Mesodermal cell (in vitro differentiated cells): Measurements from ENCODE around the gene RSL1D1.

Source experiments
- H3K27ac ChIP-seq: 2 replicates; pipeline ENCODE4 v1.7.0; 2013; ENCODE audit warnings: mild to moderate bottlenecking, low read depth, low read length, moderate library complexity; ENCODE audit not compliant: severe bottlenecking
- H3K36me3 ChIP-seq: 2 replicates; pipeline ENCODE4 v1.7.1; 2013; ENCODE audit warnings: mild to moderate bottlenecking, low read length, moderate library complexity; ENCODE audit not compliant: control insufficient read depth, insufficient read depth
- H3K4me1 ChIP-seq: one replicate; pipeline ENCODE4 v1.7.1; 2013; ENCODE audit warnings: mild to moderate bottlenecking, low read length; ENCODE audit not compliant: insufficient read depth, control insufficient read depth, poor library complexity, severe bottlenecking
- H3K4me3 ChIP-seq: 2 replicates; pipeline ENCODE4 v1.7.0; 2013; ENCODE audit warnings: low read length, control low read depth, mild to moderate bottlenecking; ENCODE audit not compliant: insufficient read depth, poor library complexity, severe bottlenecking; ENCODE audit errors: extremely low read depth
- H3K9me3 ChIP-seq: 2 replicates; pipeline ENCODE4 v1.7.1; 2013; ENCODE audit warnings: mild to moderate bottlenecking, low read length, moderate library complexity; ENCODE audit not compliant: control insufficient read depth
- WGBS, 2 experiments: methylation state at CpG; one replicate each; pipeline ENCODE4 v1.1.5; 2013; ENCODE audit warnings: missing lambda C conversion rate in 2 of 2; ENCODE audit not compliant: insufficient coverage in 2 of 2; 5-methylcytosine and 5-hydroxymethylcytosine counted together

Gene RSL1D1

DNA sequence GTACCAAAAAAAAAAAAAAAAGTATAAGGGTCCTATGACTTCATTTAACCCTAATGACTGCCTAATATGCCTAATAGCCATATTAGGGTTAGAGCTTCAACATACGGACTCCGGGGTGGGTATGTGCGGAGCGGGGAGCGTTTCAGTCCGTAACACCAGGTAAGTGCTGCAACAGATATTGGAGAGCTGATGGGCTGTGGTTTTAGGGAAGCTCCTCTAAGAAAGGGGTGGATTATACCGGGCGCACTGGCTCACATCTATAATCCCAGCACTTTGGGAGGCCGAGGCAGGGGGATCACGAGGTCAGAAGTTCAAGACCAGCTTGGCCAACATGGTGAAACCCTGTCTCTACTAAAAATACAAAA lies 52.3 kb downstream of the RSL1D1 start:
- peaks cover 15% of the 10 kb centered on the region for H3K36me3 ChIP-seq
- H3K27ac ChIP-seq = no peak overlapping the region
- peak overlapping the region; percentile 90 for H3K4me3 ChIP-seq
- no peaks in the 10 kb centered on the region for H3K9me3 ChIP-seq
- peaks cover 18% of the 10 kb centered on the region for H3K4me1 ChIP-seq
- 97 to 98% methylated on average over 10 of the region's 10 CpGs for WGBS, 2 experiments

DNA sequence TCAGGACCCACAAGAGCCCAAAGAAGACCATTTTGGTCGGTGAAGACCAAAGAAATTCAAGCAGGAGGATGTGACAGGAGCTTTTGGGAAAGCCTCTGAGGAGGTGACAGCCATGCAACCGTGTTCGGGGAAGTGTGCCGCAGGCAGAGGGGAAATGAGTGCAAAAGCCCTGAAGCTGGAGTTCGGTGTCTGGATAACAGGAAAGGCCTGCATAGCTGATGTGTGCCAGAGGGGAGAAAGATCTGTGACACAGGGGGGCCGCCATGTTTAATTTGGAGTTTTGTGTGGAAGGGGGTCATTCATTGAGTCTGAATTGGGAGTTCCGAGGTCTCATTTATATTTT lies 53.4 kb downstream of the RSL1D1 start:
- H3K27ac ChIP-seq = peak overlapping the region; percentile 98
- 2 to 25% methylated on average over 6 to 7 of the region's 7 CpGs for WGBS, 2 experiments
- no peaks in the 10 kb centered on the region for H3K9me3 ChIP-seq
- H3K4me3 ChIP-seq = peak overlapping the region; percentile 90
- H3K4me1 ChIP-seq = peaks cover 24% of the 10 kb centered on the region
- H3K36me3 ChIP-seq = peaks cover 24% of the 10 kb centered on the region

- peaks cover 24% of the 10 kb centered on the region for H3K4me1 ChIP-seq
- 0% methylated on average over 52 to 61 of the region's 80 CpGs for WGBS, 2 experiments
- no peaks in the 10 kb centered on the region for H3K9me3 ChIP-seq
- peak within 1 kb of the TSS; percentile 98 for H3K27ac ChIP-seq
- peaks cover 27% of the 10 kb centered on the region for H3K36me3 ChIP-seq
- peak within 1 kb of the TSS; percentile 98 for H3K4me3 ChIP-seq
These were observed 54.0 kb downstream of the RSL1D1 start, which contains the start of gene ZC3H7A for GRCh38 chr16:11797166-11797956. Gene ZC3H7A (minus strand): TSS chr16:11797258. CDS start chr16:11782354, 14,904 bp downstream.

GRCh38 chr16:11796227-11797165 lies 54.8 kb downstream of the RSL1D1 start:
- WGBS, 2 experiments = 5 to 9% methylated on average over 41 to 45 of the region's 93 CpGs
- Histone ChIP-seq H3K27ac (peak overlapping the region; percentile 84), H3K36me3 (peaks cover 29% of the 10 kb centered on the region), H3K4me1 (peaks cover 26% of the 10 kb centered on the region), H3K9me3 (no peaks in the 10 kb centered on the region), H3K4me3 (peak overlapping the region; percentile 98)

GRCh38 chr16:11795887-11796226 lies 55.5 kb downstream of the RSL1D1 start:
- H3K9me3 ChIP-seq = no peaks in the 10 kb centered on the region
- peaks cover 26% of the 10 kb centered on the region for H3K4me1 ChIP-seq
- H3K4me3 ChIP-seq = peak overlapping the region; percentile 98
- H3K36me3 ChIP-seq = peaks cover 29% of the 10 kb centered on the region
- no peak overlapping the region for H3K27ac ChIP-seq
- WGBS, 2 experiments = 88 to 89% methylated on average over 6 to 8 of the region's 8 CpGs

DNA sequence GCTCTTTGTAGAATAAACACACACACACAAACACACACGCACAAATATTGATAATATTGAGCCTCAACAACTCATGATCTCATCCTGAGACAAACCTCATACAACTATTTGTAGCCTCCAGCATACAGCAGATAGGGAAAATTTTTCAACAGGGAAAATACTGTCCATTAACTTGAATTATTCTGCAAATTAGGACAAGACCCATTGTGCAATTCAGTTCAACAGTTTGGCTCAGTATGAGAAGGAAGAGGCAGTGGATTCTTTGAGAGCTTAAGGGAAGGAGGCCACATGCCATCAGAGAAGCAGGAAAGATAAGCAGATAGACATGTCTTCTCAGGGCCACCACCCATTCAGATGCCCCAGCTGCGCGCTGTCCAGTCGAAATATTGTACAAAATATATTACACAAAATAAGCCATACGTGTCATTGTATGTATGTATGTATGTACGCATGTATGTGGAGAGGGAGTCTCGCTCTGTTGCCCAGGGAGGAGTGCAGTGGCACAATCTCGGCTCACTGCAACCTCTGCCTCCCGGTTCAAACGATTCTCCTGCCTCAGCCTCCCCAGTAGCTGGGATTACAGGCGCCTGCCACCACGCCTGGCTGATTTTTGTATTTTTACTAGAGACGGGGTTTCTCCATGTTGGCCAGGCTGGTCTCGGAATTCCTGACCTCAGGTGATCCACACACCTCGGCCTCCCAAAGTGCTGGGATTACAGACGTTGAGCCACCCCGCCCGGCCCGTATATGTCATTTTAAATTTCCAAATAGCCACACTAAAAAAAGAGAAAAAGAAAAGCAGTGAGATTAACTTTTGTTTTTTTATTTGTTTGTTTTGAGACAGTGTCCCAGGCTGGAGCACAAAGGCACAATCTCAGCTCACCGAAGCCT lies 56.1 kb downstream of the RSL1D1 start:
- WGBS, 2 experiments = 95% methylated on average over 11 to 12 of the region's 20 CpGs
- H3K4me3 ChIP-seq = peak overlapping the region; percentile 98
- H3K9me3 ChIP-seq = no peaks in the 10 kb centered on the region
- H3K4me1 ChIP-seq = peaks cover 26% of the 10 kb centered on the region
- H3K27ac ChIP-seq = peak overlapping the region; percentile 54
- H3K36me3 ChIP-seq = peaks cover 36% of the 10 kb centered on the region

DNA sequence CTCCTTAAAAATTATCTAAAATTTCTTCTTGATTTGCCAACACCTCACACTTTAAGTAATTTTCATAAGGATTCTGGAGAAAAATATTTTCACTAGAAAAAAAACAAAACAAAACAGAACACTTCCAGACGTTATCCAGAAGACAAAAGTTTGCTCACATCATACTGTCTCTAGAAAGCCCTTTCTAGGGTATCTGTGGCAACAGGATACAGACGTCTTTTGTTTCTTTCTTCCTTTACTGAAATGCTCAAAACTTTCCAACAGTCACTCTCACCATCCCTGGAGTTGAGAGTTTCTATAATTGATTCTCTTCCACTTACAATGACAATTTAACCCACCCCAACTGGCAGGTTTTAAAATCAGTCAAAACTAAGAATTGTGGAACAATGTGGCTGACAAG lies 56.9 kb downstream of the RSL1D1 start:
- H3K9me3 ChIP-seq = no peaks in the 10 kb centered on the region
- H3K4me1 ChIP-seq = peaks cover 26% of the 10 kb centered on the region
- H3K27ac ChIP-seq = peak overlapping the region; percentile 54
- H3K36me3 ChIP-seq = peaks cover 43% of the 10 kb centered on the region
- no peak overlapping the region for H3K4me3 ChIP-seq
- 86 to 100% methylated on average over 1 of the region's 2 CpGs for WGBS, 2 experiments

- 90 to 96% methylated on average over 7 of the region's 7 CpGs for whole genome bisulfite sequencing, 2 experiments
- H3K27ac ChIP-seq = peak overlapping the region; percentile 54
- no peak overlapping the region for H3K4me3 ChIP-seq
- peaks cover 43% of the 10 kb centered on the region for H3K36me3 ChIP-seq
- H3K4me1 ChIP-seq = peaks cover 26% of the 10 kb centered on the region
- H3K9me3 ChIP-seq = no peaks in the 10 kb centered on the region
These were observed 57.5 kb downstream of the RSL1D1 start for GRCh38 chr16:11793840-11794239.

GRCh38 chr16:11792410-11793241 lies 58.7 kb downstream of the RSL1D1 start:
- peaks cover 48% of the 10 kb centered on the region for H3K36me3 ChIP-seq
- H3K27ac ChIP-seq = no peak overlapping the region
- WGBS, 2 experiments = 95 to 97% methylated on average over 6 to 7 of the region's 7 CpGs
- peaks cover 26% of the 10 kb centered on the region for H3K4me1 ChIP-seq
- H3K4me3 ChIP-seq = no peak overlapping the region
- no peaks in the 10 kb centered on the region for H3K9me3 ChIP-seq
